Measurements from ENCODE around the gene GLIPR1L2. TPM values are rescaled to one million over a fixed set of nuclear protein-coding genes. Genes with fewer than 3 reads are reported as not detected.

The GLIPR1L2 gene
- total RNA-seq, 1 donor from 2014 or later: 0.25 TPM

GRCh38 chr12:75349946-75350345, 40.9 kb upstream of the GLIPR1L2 start:
- Mint-ChIP-seq H3K27me3 (ENCODE audit: low read depth, unreplicated experiment) (no peaks in the 10 kb centered on the region), H3K9me3 (ENCODE audit: unreplicated experiment) (peaks cover 9% of the 10 kb centered on the region)

GRCh38 chr12:75350413-75350812, 40.5 kb upstream of the GLIPR1L2 start:
- H3K36me3 ChIP-seq (ENCODE audit: insufficient read depth, low read length): no peaks in the 10 kb centered on the region
- H3K4me2 ChIP-seq (ENCODE audit: low read length): no peak overlapping the region
- H3K27ac ChIP-seq (ENCODE audit: low read depth, low read length): no peak overlapping the region
- FAIRE-seq: no peak
- no peaks in the 10 kb centered on the region for H4K20me1 ChIP-seq (ENCODE audit: insufficient read depth, low read length)
- no peaks in the 10 kb centered on the region for H3K27me3 ChIP-seq (ENCODE audit: insufficient read depth, low read length)
- H3K4me3 ChIP-seq (ENCODE audit: insufficient read depth, low read depth, low read length): no peak overlapping the region
- Mint-ChIP-seq H3K27ac (ENCODE audit: unreplicated experiment) (no peak overlapping the region), H3K27me3 (ENCODE audit: low read depth, unreplicated experiment) (no peaks in the 10 kb centered on the region), H3K4me3 (ENCODE audit: unreplicated experiment) (no peak overlapping the region), H3K9me3 (ENCODE audit: unreplicated experiment) (peaks cover 12% of the 10 kb centered on the region), H3K36me3 (ENCODE audit: low read depth, unreplicated experiment) (no peaks in the 10 kb centered on the region), H3K4me1 (ENCODE audit: low read depth, unreplicated experiment) (peaks cover under 1% of the 10 kb centered on the region)
- TF ChIP-seq CTCF (IDR thresholded peaks at IDR 0.05; ENCODE audit: insufficient read depth, low read depth, low read length) (no peak), EZH2 (IDR thresholded peaks at IDR 0.05; ENCODE audit: insufficient read depth, low read length) (no peak)
- no peaks in the 10 kb centered on the region for H3K79me2 ChIP-seq (ENCODE audit: insufficient read depth, low read length)
- DNase-seq (ENCODE audit: low read depth): no peak
- H3K4me1 ChIP-seq (ENCODE audit: insufficient read depth, low read length): no peaks in the 10 kb centered on the region
- no peaks in the 10 kb centered on the region for H3K9me3 ChIP-seq (ENCODE audit: insufficient read depth, low read depth, low read length)
- H2AFZ ChIP-seq (ENCODE audit: low read depth, low read length): no peak overlapping the region
- no peak overlapping the region for H3K9ac ChIP-seq (ENCODE audit: low read length)

More at GRCh38 chr12:75349946-75350345, 40.9 kb upstream of the GLIPR1L2 start:
- H3K4me3 ChIP-seq (ENCODE audit: insufficient read depth, low read depth, low read length): no peak overlapping the region
- no peaks in the 10 kb centered on the region for H4K20me1 ChIP-seq (ENCODE audit: insufficient read depth, low read length)
- H3K27ac ChIP-seq (ENCODE audit: low read depth, low read length): no peak overlapping the region
- H3K9me3 ChIP-seq (ENCODE audit: insufficient read depth, low read depth, low read length): no peaks in the 10 kb centered on the region
- no peaks in the 10 kb centered on the region for H3K27me3 ChIP-seq (ENCODE audit: insufficient read depth, low read length)
- FAIRE-seq: no peak
- no peak for DNase-seq (ENCODE audit: low read depth)
- H3K4me3 Mint-ChIP-seq (ENCODE audit: unreplicated experiment): no peak overlapping the region
- peaks cover 2% of the 10 kb centered on the region for H3K4me1 Mint-ChIP-seq (ENCODE audit: low read depth, unreplicated experiment)
- no peaks in the 10 kb centered on the region for H3K4me1 ChIP-seq (ENCODE audit: insufficient read depth, low read length)
- H3K9ac ChIP-seq (ENCODE audit: low read length): no peak overlapping the region
- no peaks in the 10 kb centered on the region for H3K79me2 ChIP-seq (ENCODE audit: insufficient read depth, low read length)
- TF ChIP-seq EZH2 (IDR thresholded peaks at IDR 0.05; ENCODE audit: insufficient read depth, low read length): no peak
- no peak for TF ChIP-seq CTCF (IDR thresholded peaks at IDR 0.05; ENCODE audit: insufficient read depth, low read depth, low read length)
- H3K36me3 ChIP-seq (ENCODE audit: insufficient read depth, low read length): no peaks in the 10 kb centered on the region
- no peaks in the 10 kb centered on the region for H3K36me3 Mint-ChIP-seq (ENCODE audit: low read depth, unreplicated experiment)
- H2AFZ ChIP-seq (ENCODE audit: low read depth, low read length): no peak overlapping the region
- no peak overlapping the region for H3K27ac Mint-ChIP-seq (ENCODE audit: unreplicated experiment)
- no peak overlapping the region for H3K4me2 ChIP-seq (ENCODE audit: low read length)

- Mint-ChIP-seq H3K27me3 (ENCODE audit: low read depth, unreplicated experiment) (no peaks in the 10 kb centered on the region), H3K9me3 (ENCODE audit: unreplicated experiment) (peaks cover 15% of the 10 kb centered on the region), H3K36me3 (ENCODE audit: low read depth, unreplicated experiment) (no peaks in the 10 kb centered on the region), H3K27ac (ENCODE audit: unreplicated experiment) (no peak overlapping the region), H3K4me1 (ENCODE audit: low read depth, unreplicated experiment) (no peaks in the 10 kb centered on the region), H3K4me3 (ENCODE audit: unreplicated experiment) (no peak overlapping the region)
- H3K79me2 ChIP-seq (ENCODE audit: insufficient read depth, low read length): no peaks in the 10 kb centered on the region
- TF ChIP-seq EZH2 (IDR thresholded peaks at IDR 0.05; ENCODE audit: insufficient read depth, low read length) (no peak), CTCF (IDR thresholded peaks at IDR 0.05; ENCODE audit: insufficient read depth, low read depth, low read length) (no peak)
- no peak overlapping the region for H2AFZ ChIP-seq (ENCODE audit: low read depth, low read length)
- DNase-seq (ENCODE audit: low read depth) (no peak), FAIRE-seq (no peak)
- no peak overlapping the region for H3K9ac ChIP-seq (ENCODE audit: low read length)
- H3K36me3 ChIP-seq (ENCODE audit: insufficient read depth, low read length): no peaks in the 10 kb centered on the region
- H3K4me1 ChIP-seq (ENCODE audit: insufficient read depth, low read length): no peaks in the 10 kb centered on the region
- H4K20me1 ChIP-seq (ENCODE audit: insufficient read depth, low read length): no peaks in the 10 kb centered on the region
- H3K9me3 ChIP-seq (ENCODE audit: insufficient read depth, low read depth, low read length): no peaks in the 10 kb centered on the region
- no peak overlapping the region for H3K4me2 ChIP-seq (ENCODE audit: low read length)
- no peak overlapping the region for H3K27ac ChIP-seq (ENCODE audit: low read depth, low read length)
- H3K27me3 ChIP-seq (ENCODE audit: insufficient read depth, low read length): no peaks in the 10 kb centered on the region
- no peak overlapping the region for H3K4me3 ChIP-seq (ENCODE audit: insufficient read depth, low read depth, low read length)
These were observed 36.9 kb upstream of the GLIPR1L2 start for GRCh38 chr12:75354011-75354410.

Measured in astrocyte (in vitro differentiated cells and primary cell).